Endodermal cell (in vitro differentiated cells): Measurements from ENCODE around the gene CTDSPL2. TPM values are rescaled to one million over a fixed set of nuclear protein-coding genes. Genes with fewer than 3 reads are reported as not detected.

Experiments
- DNase-seq: peaks from one replicate; pipeline ENCODE4 v3.0.0-alpha.2; 2017
- H3K27ac ChIP-seq: 2 replicates; pipeline ENCODE4 v1.5.1; 2013; ENCODE audit warnings: mild to moderate bottlenecking, low read depth, low read length, moderate library complexity
- H3K27me3 ChIP-seq: 2 replicates; pipeline ENCODE4 v1.6.1; 2013; ENCODE audit warnings: mild to moderate bottlenecking, low read length, moderate library complexity; ENCODE audit not compliant: insufficient read depth, control insufficient read depth, poor library complexity, severe bottlenecking
- H3K36me3 ChIP-seq: 2 replicates; pipeline ENCODE4 v1.7.0; 2013; ENCODE audit warnings: mild to moderate bottlenecking, low read length, moderate library complexity; ENCODE audit not compliant: control insufficient read depth, insufficient read depth
- H3K4me1 ChIP-seq: one replicate; pipeline ENCODE4 v1.7.0; 2013; ENCODE audit warnings: low read length; ENCODE audit not compliant: control insufficient read depth, insufficient read depth
- H3K4me3 ChIP-seq: 2 replicates; pipeline ENCODE4 v1.5.1; 2013; ENCODE audit warnings: mild to moderate bottlenecking, low read length, moderate library complexity
- H3K9ac ChIP-seq: 2 replicates; pipeline ENCODE4 v1.6.1; 2013; ENCODE audit warnings: mild to moderate bottlenecking, low read length, moderate library complexity; ENCODE audit not compliant: poor library complexity, severe bottlenecking; ENCODE audit errors: extremely low read depth
- H3K9me3 ChIP-seq: 2 replicates; pipeline ENCODE4 v1.6.1; 2013; ENCODE audit warnings: mild to moderate bottlenecking, low read length, moderate library complexity; ENCODE audit not compliant: control insufficient read depth
- H3K27ac Mint-ChIP-seq: 2 replicates; pipeline ENCODE4 v1.8.0; 2020; ENCODE audit warnings: mixed read lengths
- H3K27me3 Mint-ChIP-seq: 2 replicates; pipeline ENCODE4 v1.8.0; 2021; ENCODE audit warnings: mild to moderate bottlenecking, mixed read lengths; ENCODE audit not compliant: insufficient read depth
- H3K36me3 Mint-ChIP-seq: 2 replicates; pipeline ENCODE4 v1.8.0; 2020; ENCODE audit warnings: low read depth, mixed read lengths
- H3K4me1 Mint-ChIP-seq: 2 replicates; pipeline ENCODE4 v1.8.0; 2020; ENCODE audit warnings: mixed read lengths
- H3K4me3 Mint-ChIP-seq: 2 replicates; pipeline ENCODE4 v1.8.0; 2020; ENCODE audit warnings: mild to moderate bottlenecking, moderate library complexity, mixed read lengths
- H3K9me3 Mint-ChIP-seq: 2 replicates; pipeline ENCODE4 v1.8.0; 2020; ENCODE audit warnings: mild to moderate bottlenecking, mixed read lengths
- WGBS, 2 experiments: methylation state at CpG; one replicate each; pipeline versions ENCODE4 v1.1.5 to v1.1.7; 2013; ENCODE audit warnings: missing lambda C conversion rate in 2 of 2, mixed read lengths in 1 of 2; ENCODE audit not compliant: insufficient coverage in 1 of 2, insufficient read length in 1 of 2; 5-methylcytosine and 5-hydroxymethylcytosine counted together
- total RNA-seq, 2 donors: library from RNA; stranded (reverse); fragmentation: NEBNext Ultra II Directional in 1 of 2; extraction: Animal tissue kit (Norgen Biotek cat#: 25700) in 1 of 2; gene quantifications; 2 replicates in 1 of 2; 3 replicates in 1 of 2; pipeline ENCODE4 v1.2.1, GENCODE V29; 2021
- TF ChIP-seq, protein P1 (sequence below): fragments of 200-600 bp; sonication (generic); conservative IDR thresholded peaks from 2 replicates; pipeline ENCODE4 v1.5.0; 2021; ENCODE audit warnings: antibody characterized with exemption, mild to moderate bottlenecking

CTDSPL2 gene
- total RNA-seq, 2 donors from 2014 or later = 71.1 to 74.3 TPM

DNA sequence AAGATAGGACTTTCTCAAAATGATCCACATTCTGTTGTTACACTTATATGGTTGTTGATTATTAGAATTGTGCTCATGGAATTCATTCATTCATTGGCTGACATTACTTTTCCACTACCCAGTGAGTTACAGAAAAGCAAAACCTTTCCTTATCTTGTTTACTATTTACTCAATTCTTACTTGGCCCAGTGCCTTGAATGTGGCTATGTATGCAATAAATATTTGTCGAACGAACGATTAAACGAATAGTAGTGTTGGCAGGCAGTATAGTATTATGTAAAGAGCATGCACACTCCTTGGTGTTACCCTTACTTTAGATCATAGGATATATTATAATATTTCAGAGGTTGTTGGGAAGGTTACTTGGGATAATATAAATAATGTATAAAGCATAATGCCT, 31.0 kb downstream of the CTDSPL2 start:
- Mint-ChIP-seq H3K9me3 (peaks cover 7% of the 10 kb centered on the region), H3K4me1 (peaks cover 15% of the 10 kb centered on the region), H3K27ac (no peak overlapping the region), H3K4me3 (no peak overlapping the region), H3K27me3 (no peaks in the 10 kb centered on the region), H3K36me3 (peaks cover 33% of the 10 kb centered on the region)
- H3K4me1 ChIP-seq = no peaks in the 10 kb centered on the region
- TF ChIP-seq, protein P1, sequence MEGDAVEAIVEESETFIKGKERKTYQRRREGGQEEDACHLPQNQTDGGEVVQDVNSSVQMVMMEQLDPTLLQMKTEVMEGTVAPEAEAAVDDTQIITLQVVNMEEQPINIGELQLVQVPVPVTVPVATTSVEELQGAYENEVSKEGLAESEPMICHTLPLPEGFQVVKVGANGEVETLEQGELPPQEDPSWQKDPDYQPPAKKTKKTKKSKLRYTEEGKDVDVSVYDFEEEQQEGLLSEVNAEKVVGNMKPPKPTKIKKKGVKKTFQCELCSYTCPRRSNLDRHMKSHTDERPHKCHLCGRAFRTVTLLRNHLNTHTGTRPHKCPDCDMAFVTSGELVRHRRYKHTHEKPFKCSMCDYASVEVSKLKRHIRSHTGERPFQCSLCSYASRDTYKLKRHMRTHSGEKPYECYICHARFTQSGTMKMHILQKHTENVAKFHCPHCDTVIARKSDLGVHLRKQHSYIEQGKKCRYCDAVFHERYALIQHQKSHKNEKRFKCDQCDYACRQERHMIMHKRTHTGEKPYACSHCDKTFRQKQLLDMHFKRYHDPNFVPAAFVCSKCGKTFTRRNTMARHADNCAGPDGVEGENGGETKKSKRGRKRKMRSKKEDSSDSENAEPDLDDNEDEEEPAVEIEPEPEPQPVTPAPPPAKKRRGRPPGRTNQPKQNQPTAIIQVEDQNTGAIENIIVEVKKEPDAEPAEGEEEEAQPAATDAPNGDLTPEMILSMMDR = no peak
- DNase-seq = no peak
- H3K9me3 ChIP-seq = no peaks in the 10 kb centered on the region
- no peaks in the 10 kb centered on the region for H3K27me3 ChIP-seq
- 95% methylated on average over 4 of the region's 4 CpGs; no CpG with 5 or more reads in 1 of the 2 experiments for WGBS, 2 experiments
- no peak overlapping the region for H3K27ac ChIP-seq
- H3K9ac ChIP-seq = no peak overlapping the region
- peaks cover 28% of the 10 kb centered on the region for H3K36me3 ChIP-seq
- H3K4me3 ChIP-seq = no peak overlapping the region

DNA sequence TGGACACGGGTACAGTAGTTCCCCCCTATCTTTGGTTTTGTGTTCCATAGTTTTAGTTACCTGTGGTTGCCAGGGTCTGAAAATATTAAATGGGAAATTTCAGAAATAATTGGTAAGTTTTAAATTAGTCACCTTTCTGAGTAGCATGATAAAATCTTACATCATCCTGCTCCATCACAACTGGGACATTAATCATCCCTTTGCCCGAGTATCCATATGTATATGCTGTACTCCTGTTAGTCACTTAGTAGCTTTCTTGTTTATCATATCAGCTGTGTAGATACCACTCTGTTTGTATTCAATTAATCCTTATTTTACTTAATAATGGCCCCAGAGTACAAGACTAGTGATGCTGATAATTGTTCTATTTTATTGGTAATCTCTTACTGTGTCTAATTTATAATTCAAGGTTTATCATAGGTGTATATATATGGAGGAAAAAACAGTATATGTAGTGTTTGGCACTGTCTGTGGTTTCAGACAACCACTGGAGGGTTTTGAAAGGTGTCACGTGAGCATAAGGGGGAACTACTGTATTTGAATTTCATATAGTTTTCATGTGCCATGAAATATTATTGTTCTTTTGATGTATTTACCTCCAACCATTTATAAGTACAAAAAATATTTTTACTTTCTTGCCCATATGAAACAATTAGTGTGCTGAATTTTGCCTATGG, 41.4 kb downstream of the CTDSPL2 start:
- H3K4me3 Mint-ChIP-seq = no peak overlapping the region
- Histone ChIP-seq H3K4me3 (no peak overlapping the region), H3K9me3 (peaks cover 21% of the 10 kb centered on the region), H3K27ac (no peak overlapping the region), H3K4me1 (no peaks in the 10 kb centered on the region), H3K27me3 (no peaks in the 10 kb centered on the region), H3K9ac (no peak overlapping the region), H3K36me3 (peaks cover 39% of the 10 kb centered on the region)
- no peak for DNase-seq
- whole genome bisulfite sequencing, 2 experiments = 86 to 100% methylated on average over 1 to 3 of the region's 3 CpGs
- TF ChIP-seq, protein P1 = no peak
- H3K27ac Mint-ChIP-seq = no peak overlapping the region
- peaks cover 66% of the 10 kb centered on the region for H3K36me3 Mint-ChIP-seq
- H3K27me3 Mint-ChIP-seq = no peaks in the 10 kb centered on the region
- no peaks in the 10 kb centered on the region for H3K4me1 Mint-ChIP-seq
- H3K9me3 Mint-ChIP-seq = peaks cover 4% of the 10 kb centered on the region

DNA sequence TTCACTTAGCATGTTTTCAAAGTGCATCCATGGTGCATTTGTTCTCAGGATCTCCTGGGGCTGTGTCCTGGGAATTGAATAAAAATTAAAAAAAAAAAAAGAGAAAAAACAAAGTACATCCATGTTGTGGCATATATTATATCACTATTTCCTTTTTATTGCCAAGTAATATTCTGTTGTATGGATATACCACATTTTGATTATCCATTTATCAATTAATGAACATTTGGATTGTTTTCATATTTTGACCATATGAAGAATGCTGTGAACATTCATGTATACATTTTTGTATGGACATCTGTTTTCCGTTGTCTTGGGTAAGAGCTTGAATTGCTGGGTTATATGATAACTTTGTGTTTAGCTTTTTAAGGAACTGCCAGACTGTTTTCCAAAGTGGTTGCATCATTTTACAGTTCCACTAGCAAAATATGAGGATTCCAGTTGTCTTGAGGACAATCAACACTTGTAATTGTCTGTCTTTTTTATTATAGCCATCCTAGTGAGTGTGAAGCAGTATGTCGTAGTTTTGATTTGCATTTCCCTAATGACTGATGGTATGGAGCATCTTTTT, 44.5 kb downstream of the CTDSPL2 start:
- H3K36me3 Mint-ChIP-seq = peaks cover 51% of the 10 kb centered on the region
- Histone ChIP-seq H3K4me1 (no peaks in the 10 kb centered on the region), H3K4me3 (no peak overlapping the region), H3K36me3 (peaks cover 28% of the 10 kb centered on the region), H3K9ac (no peak overlapping the region), H3K27me3 (no peaks in the 10 kb centered on the region), H3K27ac (no peak overlapping the region), H3K9me3 (peaks cover 21% of the 10 kb centered on the region)
- H3K27me3 Mint-ChIP-seq = no peaks in the 10 kb centered on the region
- H3K4me3 Mint-ChIP-seq = no peak overlapping the region
- no peak for DNase-seq
- H3K27ac Mint-ChIP-seq = no peak overlapping the region
- TF ChIP-seq, protein P1 = no peak
- 93 to 98% methylated on average over 2 of the region's 2 CpGs for WGBS, 2 experiments
- H3K4me1 Mint-ChIP-seq = no peaks in the 10 kb centered on the region
- peaks cover 4% of the 10 kb centered on the region for H3K9me3 Mint-ChIP-seq
